ENCODE measurements around the gene KLF15.

The KLF15 gene

DNA sequence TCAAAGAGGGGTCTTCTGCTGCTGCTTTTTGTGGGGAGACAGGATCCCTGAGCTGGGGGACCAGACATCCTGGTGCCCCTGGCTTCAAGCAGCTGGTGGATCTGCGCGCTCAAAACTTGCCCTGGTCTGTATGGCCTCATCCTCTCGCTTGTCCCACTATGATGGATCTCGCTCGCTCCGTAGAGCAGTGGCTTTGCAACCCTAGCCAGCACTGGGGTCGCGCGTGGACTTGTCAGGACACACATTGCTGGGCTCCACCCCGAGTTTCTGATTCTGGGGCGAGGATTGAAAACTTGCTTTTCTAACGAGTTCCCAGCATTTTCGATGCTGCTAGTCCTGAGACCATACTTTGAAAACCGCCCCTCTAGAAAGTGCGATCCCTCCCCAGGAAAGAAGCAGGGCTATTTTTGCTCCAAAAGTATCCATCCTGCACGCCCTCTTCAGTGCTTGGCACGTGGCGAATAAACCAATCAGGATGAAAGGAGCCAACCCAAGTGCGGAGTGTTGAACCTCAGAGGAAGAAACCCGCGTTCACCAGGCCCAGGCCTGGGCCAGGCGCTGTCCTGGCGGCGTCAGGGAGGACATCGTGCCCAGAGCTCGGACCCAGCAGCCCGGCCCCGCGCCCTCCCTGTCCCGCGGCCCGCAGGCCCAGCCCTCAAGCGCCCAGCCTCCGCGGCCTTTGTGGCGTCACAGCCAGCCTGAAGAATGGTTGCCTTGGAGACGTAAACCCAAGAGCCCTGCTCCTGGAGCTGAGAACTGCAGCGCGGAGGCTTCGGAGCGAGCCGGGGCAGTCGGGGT is 37.2 kb upstream of the KLF15 start, which contains the start of gene CFAP100:
CFAP100 (plus strand) TSS at position 731 of the 798 bp plus-strand sequence. CDS start 1,092 bp downstream, outside the sequence.
- DNase-seq (ENCODE audit: low spot score in 2 of 2) (no peak), ATAC-seq (ENCODE audit: low read depth) (no peak)
- Mint-ChIP-seq H3K27ac (no peak within 1 kb of the TSS), H3K36me3 (no peaks in the 10 kb centered on the region), H3K9me3 (peaks cover 3% of the 10 kb centered on the region), H3K4me1 (peaks cover 8% of the 10 kb centered on the region), H3K27me3 (peaks cover 22% of the 10 kb centered on the region), H3K4me3 (no peak within 1 kb of the TSS)

DNA sequence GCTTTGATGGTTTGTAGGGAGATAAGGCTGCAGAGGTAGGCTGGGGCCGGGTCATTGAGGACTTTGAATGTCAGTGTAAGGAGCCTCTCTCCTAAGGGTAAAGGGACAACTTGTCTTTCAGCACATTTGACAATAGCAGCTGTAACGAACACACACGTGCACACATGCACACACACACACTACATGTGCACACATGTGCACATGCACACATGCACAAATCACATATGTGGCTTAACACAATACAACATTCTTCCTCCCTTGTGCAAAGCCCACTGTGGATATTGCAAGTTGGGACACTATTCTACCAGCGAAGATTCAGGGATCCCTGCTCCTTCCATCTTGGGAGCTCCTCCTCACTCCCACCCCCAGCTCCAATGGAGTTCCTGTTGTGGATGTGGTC is 36.4 kb upstream of the KLF15 start:
- Mint-ChIP-seq H3K27ac (no peak overlapping the region), H3K36me3 (no peaks in the 10 kb centered on the region), H3K4me3 (no peak overlapping the region), H3K9me3 (no peaks in the 10 kb centered on the region), H3K4me1 (peaks cover 9% of the 10 kb centered on the region), H3K27me3 (peaks cover 22% of the 10 kb centered on the region)
- DNase-seq (ENCODE audit: low spot score in 2 of 2) (no peak), ATAC-seq (ENCODE audit: low read depth) (no peak)

DNA sequence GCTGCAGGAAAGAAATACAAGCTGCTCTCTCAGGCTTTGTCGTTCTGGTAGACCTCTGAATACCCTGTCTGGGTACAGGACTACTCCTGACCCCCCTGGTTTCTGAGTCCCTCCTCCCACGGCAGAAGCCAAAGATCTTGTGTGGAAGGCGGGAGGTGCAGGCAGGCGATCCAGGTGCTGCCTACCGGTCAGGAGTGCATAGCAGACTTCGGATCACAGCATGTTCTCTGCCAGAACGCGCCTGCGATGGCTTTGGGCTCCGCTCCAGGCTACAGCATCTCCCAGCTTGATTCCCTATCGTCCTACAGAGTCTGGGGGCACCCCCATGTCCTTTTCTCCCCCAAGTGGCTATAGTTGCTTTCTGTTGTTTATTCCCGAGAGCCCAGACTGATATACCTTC is 35.0 kb upstream of the KLF15 start:
- no peak for ATAC-seq (ENCODE audit: low read depth)
- Mint-ChIP-seq H3K27me3 (peaks cover 20% of the 10 kb centered on the region), H3K9me3 (no peaks in the 10 kb centered on the region), H3K4me3 (no peak overlapping the region), H3K4me1 (peaks cover 9% of the 10 kb centered on the region), H3K36me3 (no peaks in the 10 kb centered on the region), H3K27ac (no peak overlapping the region)
- DNase-seq (ENCODE audit: low spot score in 2 of 2) = no peak

DNA sequence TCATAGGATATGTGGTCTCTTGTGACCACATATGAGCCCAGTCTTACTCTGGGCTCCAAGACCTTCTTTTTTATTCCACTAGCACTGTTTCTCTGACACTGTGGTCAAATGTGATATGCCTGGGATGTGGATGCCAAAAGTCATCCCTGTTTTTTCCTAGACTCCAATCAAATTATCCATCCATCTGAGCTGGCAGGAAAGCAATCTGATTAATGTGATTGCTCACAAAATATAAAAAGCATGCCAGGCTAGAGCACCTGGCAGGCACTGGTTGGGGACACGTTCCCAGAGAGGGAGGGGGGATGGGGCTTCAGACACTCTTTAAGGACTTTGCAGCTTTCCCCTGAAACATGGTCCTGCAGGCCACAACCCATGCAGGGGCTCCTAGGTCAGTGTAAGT is 34.4 kb upstream of the KLF15 start:
- DNase-seq (ENCODE audit: low spot score in 2 of 2) = no peak
- Mint-ChIP-seq H3K4me3 (no peak overlapping the region), H3K4me1 (peaks cover 9% of the 10 kb centered on the region), H3K27ac (no peak overlapping the region), H3K9me3 (no peaks in the 10 kb centered on the region), H3K36me3 (no peaks in the 10 kb centered on the region), H3K27me3 (peaks cover 20% of the 10 kb centered on the region)
- ATAC-seq (ENCODE audit: low read depth) = no peak

DNA sequence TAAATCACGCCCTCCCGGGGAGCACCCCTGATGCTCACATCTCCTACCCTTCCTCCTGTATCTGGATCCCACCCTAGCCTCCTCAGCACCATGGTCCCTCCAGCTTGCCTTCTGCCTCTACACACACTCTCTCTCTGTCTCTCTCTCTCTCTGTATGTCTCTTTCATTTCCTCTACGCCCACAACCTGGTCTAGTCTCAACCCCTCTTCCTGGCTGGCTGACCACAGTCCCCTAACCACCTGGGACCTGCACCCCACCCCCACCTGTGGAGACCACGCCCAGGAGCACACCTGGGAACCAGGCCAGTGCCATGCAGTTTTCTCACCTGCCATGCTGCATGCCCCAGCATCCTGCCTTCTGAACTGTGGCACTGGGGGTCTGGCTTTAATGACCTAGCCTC is 33.5 kb upstream of the KLF15 start:
- Mint-ChIP-seq H3K9me3 (no peaks in the 10 kb centered on the region), H3K4me1 (peaks cover 9% of the 10 kb centered on the region), H3K27me3 (peaks cover 22% of the 10 kb centered on the region), H3K36me3 (no peaks in the 10 kb centered on the region), H3K27ac (no peak overlapping the region), H3K4me3 (no peak overlapping the region)
- ATAC-seq (ENCODE audit: low read depth) (no peak), DNase-seq (ENCODE audit: low spot score in 2 of 2) (no peak)

DNA sequence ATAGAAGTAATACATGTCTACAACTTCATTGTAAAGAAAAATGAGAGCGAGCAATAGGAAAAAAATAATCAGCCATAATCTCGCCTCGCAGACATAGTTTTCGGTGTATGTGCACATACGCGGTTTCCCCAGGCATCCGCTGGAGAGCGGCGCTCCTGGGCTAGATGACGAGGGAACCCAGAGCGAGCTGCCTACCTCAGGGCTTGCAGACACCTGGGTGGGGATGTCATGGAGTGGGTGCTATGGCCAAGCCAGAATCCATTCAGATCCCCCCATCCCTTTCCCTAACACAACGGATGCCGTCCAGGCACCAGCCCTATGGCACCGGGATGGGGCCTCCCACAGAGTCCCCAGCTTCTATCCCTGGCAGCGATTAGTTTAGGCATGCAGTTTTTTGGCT is 33.0 kb upstream of the KLF15 start:
- H3K4me3 Mint-ChIP-seq = no peak overlapping the region
- H3K27ac Mint-ChIP-seq = no peak overlapping the region
- peaks cover 22% of the 10 kb centered on the region for H3K27me3 Mint-ChIP-seq
- ATAC-seq (ENCODE audit: low read depth) (no peak), DNase-seq (ENCODE audit: low spot score in 2 of 2) (no peak)
- no peaks in the 10 kb centered on the region for H3K9me3 Mint-ChIP-seq
- no peaks in the 10 kb centered on the region for H3K36me3 Mint-ChIP-seq
- H3K4me1 Mint-ChIP-seq = peaks cover 9% of the 10 kb centered on the region

DNA sequence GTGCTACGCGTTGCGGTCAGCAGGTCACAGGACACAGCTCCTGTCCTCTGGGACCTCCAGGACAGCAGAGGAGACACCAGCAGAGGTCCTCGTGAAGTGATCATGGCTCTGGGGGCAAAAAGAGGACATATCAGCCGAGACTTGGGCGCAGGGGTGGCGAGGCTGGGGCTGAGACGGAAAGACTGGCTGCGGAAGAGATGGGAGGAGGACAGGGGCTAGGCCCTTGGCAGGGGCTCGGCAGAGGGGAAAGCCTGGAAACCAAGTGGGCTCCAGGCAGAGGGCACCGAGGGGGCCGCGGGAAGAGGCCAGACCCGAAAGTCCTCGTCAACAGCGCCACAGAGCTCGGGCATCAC is 32.6 kb upstream of the KLF15 start:
- peak overlapping the region; percentile 15 for H3K27ac Mint-ChIP-seq
- no peak for ATAC-seq (ENCODE audit: low read depth)
- H3K4me1 Mint-ChIP-seq = peaks cover 9% of the 10 kb centered on the region
- DNase-seq (ENCODE audit: low spot score in 2 of 2) = no peak
- no peaks in the 10 kb centered on the region for H3K9me3 Mint-ChIP-seq
- H3K27me3 Mint-ChIP-seq = peaks cover 24% of the 10 kb centered on the region
- peak overlapping the region; percentile 57 for H3K4me3 Mint-ChIP-seq
- no peaks in the 10 kb centered on the region for H3K36me3 Mint-ChIP-seq

DNA sequence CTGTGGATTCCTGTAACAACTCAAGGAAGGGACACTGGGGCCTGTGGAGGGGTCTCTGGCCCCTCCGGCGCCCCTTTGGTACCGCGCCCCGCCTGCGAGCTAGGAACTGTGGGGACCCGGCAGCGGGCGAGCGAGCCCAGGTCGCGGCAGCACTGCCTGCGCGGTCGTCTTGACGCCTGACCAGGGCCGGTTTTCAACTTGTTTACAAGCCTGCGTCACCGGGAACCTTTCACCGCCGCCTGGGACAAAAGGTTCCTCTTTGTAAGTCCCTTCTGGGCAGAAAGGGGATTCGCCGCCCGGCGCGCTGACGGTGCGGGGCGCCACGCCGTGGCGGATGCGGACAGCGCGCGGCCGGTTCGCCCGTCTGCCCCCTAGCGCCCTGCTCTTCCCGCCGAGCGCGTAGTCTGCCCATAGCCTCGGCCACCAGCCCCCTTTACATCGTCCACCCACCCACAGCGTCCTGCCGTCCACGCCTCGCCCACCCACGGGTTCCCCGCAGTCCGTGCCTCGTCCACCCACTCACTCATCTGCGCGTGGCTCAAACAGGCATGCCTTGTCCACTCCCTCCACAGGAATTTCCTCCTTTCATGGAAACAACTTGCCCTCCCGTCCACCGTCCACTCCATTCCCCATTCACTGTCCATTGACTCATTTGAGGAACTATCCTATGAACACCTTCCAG is 32.0 kb upstream of the KLF15 start:
- Mint-ChIP-seq H3K27ac (peak overlapping the region; percentile 15), H3K4me1 (peaks cover 9% of the 10 kb centered on the region), H3K4me3 (peak overlapping the region; percentile 57), H3K9me3 (no peaks in the 10 kb centered on the region), H3K27me3 (peaks cover 26% of the 10 kb centered on the region), H3K36me3 (no peaks in the 10 kb centered on the region)
- DNase-seq (ENCODE audit: low spot score in 2 of 2) = peak; percentile 55 to 56
- peak; percentile 92 for ATAC-seq (ENCODE audit: low read depth)

DNA sequence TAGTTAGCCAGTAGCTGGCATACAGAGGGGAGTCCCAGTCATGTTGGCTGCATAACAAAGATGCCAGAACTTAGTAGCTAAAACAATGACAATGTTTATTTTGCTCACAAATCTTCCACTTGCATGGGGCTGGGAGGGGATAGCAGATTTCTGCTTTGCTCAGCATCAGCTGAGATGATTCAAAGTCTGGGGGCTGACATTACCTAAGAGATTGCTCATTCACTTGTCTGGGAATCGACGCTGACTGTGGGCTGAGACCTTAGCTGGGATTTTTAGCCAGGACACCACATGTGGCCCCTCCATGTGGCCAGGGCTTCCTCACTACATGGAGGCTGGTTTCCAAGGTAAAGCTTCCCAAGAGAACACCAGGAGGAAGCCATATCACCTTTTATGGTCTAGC is 24.8 kb upstream of the KLF15 start:
- Mint-ChIP-seq H3K27me3 (peaks cover 23% of the 10 kb centered on the region), H3K4me3 (no peak overlapping the region)
- ATAC-seq (ENCODE audit: low read depth) = no peak

DNA sequence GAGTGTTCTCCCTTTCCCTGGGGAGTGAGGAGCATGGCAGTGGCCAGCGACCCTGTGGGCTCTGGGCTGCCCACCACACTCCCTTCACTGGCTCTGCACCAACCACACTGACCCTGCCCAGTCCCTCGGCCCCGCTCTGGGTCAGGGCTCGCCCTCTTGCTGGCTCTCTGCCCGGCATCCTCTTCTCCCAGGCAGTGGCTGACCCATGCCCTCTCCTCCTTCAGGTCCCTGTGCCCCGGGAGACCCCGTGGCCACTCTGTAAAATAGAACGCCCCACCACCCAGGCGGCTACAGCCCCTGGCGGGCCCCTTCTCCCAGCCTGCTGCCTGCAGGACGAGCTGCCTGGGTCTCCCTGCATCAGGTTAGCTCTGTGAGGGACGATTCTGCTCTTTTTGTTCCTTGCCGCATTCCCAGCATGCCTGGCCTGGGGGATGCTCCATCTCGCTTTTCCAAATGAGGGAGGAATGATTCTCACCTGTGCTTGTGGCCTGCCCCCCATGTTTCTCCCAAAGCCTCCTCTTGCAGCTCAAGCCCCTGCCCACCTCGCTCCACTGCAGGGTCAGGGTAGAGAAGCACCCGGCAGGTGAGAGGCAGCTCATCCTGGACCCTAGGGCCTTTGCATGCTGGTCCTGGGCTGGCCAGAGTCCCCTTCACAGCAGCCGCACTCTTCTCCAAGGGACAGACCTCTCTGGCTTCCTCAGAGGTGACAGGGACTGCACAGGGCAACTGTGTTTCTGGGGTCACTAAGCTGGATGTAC is 23.0 kb upstream of the KLF15 start:
- H3K27me3 Mint-ChIP-seq = peaks cover 18% of the 10 kb centered on the region
- no peaks in the 10 kb centered on the region for H3K36me3 Mint-ChIP-seq
- DNase-seq (ENCODE audit: low spot score in 2 of 2) (no peak), ATAC-seq (ENCODE audit: low read depth) (no peak)
- no peaks in the 10 kb centered on the region for H3K9me3 Mint-ChIP-seq
- H3K27ac Mint-ChIP-seq = no peak overlapping the region
- H3K4me3 Mint-ChIP-seq = no peak overlapping the region
- H3K4me1 Mint-ChIP-seq = no peaks in the 10 kb centered on the region

More for the DNA sequence above, 24.8 kb upstream of the KLF15 start:
- Mint-ChIP-seq H3K36me3 (no peaks in the 10 kb centered on the region), H3K4me1 (no peaks in the 10 kb centered on the region), H3K9me3 (no peaks in the 10 kb centered on the region), H3K27ac (no peak overlapping the region)
- DNase-seq (ENCODE audit: low spot score in 2 of 2) = no peak

DNA sequence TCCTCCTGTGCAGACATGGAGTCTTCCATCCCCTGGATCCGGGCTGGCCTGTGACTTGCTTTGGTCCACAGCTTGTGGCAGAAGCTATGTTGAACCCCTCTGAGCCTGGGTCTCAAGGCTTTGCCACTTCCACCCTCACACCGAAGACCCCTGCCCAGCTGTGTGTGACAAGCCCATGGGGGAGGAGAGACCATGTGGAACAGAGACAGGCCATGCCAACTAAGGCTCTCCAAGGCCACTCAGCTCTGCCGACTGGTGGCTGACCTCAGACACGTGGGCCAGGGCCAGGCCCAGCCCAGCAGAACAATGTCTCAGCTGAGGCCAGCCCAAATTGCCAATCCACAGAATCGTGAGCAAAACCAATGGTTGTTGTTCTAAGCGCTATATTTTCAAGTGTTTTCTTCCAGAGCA is 21.1 kb upstream of the KLF15 start:
- Mint-ChIP-seq H3K27me3 (peaks cover 15% of the 10 kb centered on the region), H3K36me3 (no peaks in the 10 kb centered on the region), H3K27ac (no peak overlapping the region), H3K9me3 (no peaks in the 10 kb centered on the region), H3K4me1 (no peaks in the 10 kb centered on the region), H3K4me3 (no peak overlapping the region)
- DNase-seq (ENCODE audit: low spot score in 2 of 2) (no peak), ATAC-seq (ENCODE audit: low read depth) (no peak)

DNA sequence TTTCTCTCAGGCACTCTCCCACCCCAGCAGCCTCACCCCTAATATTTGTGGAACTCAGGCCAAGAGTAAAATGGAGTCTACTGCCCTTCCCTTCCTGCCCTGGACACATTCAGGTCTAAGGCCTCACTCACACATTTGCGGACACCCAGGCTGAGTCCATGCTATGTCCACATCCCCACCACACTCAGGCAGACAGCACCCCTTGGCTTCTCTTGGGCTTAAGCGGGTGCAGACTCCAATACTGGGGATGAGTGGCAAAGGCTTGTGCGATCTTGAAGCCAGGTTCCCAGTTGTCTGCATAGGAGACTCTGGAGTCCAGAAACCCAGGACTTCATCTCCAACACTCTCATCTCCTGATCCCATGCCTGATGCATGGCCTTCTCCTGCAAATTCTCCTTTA is 20.0 kb upstream of the KLF15 start:
- H3K36me3 Mint-ChIP-seq = no peaks in the 10 kb centered on the region
- H3K27me3 Mint-ChIP-seq = peaks cover 13% of the 10 kb centered on the region
- DNase-seq (ENCODE audit: low spot score in 2 of 2) (no peak), ATAC-seq (ENCODE audit: low read depth) (no peak)
- no peaks in the 10 kb centered on the region for H3K4me1 Mint-ChIP-seq
- no peaks in the 10 kb centered on the region for H3K9me3 Mint-ChIP-seq
- no peak overlapping the region for H3K27ac Mint-ChIP-seq
- H3K4me3 Mint-ChIP-seq = no peak overlapping the region

DNA sequence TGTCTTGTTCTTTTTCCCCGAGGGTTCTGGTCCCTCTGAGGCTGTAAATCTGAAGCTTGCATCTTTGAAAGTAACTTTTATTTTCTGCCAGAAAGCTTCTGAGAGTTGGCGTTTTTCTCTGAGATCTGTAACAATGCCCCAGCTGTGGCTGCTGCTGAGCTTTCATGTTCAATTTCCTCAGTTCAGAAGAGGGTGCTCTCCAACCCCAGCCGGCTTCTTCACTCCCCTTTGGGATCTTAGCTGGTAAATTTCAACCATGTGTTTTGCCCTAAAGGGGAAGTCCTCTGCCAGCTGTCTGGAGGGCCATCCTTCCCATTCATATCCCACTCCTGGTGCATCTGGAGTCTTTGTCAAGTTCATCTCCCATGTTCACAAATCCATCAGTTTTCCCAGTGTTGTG is 19.2 kb upstream of the KLF15 start:
- Mint-ChIP-seq H3K36me3 (no peaks in the 10 kb centered on the region), H3K27ac (no peak overlapping the region), H3K4me3 (no peak overlapping the region), H3K27me3 (peaks cover 18% of the 10 kb centered on the region), H3K9me3 (no peaks in the 10 kb centered on the region), H3K4me1 (no peaks in the 10 kb centered on the region)
- DNase-seq (ENCODE audit: low spot score in 2 of 2) (no peak), ATAC-seq (ENCODE audit: low read depth) (no peak)

DNA sequence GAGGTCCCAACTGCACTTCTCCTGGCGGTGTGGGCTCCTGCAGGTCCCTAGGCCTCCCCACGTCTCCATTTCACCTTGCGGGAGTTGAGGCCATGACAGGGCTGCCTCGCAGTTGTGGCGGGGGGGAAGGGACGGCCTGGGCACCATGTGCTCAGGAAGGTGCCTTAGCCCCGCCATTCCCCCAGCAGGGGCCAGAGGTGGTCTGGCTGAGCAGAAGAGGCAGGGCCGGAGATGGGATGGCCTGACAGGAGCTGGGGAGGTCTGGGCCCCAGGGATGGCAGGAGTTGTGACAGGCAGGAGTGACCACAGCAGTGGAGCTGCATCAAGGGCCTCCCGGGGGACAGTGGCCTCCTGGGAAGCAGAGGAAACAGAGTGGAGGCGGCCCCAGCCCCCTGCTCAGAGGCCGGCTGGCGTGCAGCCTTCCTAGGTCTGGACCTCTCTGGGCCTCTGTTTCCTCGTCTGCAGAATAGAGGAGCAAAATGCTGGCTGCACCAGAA is 18.7 kb upstream of the KLF15 start:
- no peak for DNase-seq (ENCODE audit: low spot score in 2 of 2)
- H3K36me3 Mint-ChIP-seq = no peaks in the 10 kb centered on the region

More for the DNA sequence above, 18.7 kb upstream of the KLF15 start:
- H3K4me3 Mint-ChIP-seq = no peak overlapping the region
- H3K9me3 Mint-ChIP-seq = no peaks in the 10 kb centered on the region
- H3K27me3 Mint-ChIP-seq = peaks cover 18% of the 10 kb centered on the region
- H3K4me1 Mint-ChIP-seq = no peaks in the 10 kb centered on the region
- ATAC-seq (ENCODE audit: low read depth) = no peak
- H3K27ac Mint-ChIP-seq = no peak overlapping the region

Measured in memory B cell (primary cell).